WTC11 (cell line): ENCODE results near the gene FCHSD2.

Source experiments
- ATF1 ChIP-seq: sonication (generic); formaldehyde crosslinking; IDR thresholded peaks from 2 replicates; pipeline ENCODE4 v1.8.1; 2023; ENCODE audit warnings: mild to moderate bottlenecking, moderate library complexity, missing genetic modification reagents
- CTCF ChIP-seq: fragments of 200-600 bp; IDR thresholded peaks from 2 replicates; pipeline ENCODE4 v1.8.0; 2022; ENCODE audit warnings: antibody characterized with exemption
- ELF4 ChIP-seq: sonication (generic); formaldehyde crosslinking; IDR thresholded peaks from 2 replicates; pipeline ENCODE4 v1.8.1; 2022; ENCODE audit warnings: low read depth, mild to moderate bottlenecking, moderate library complexity, missing genetic modification reagents
- GTF2I ChIP-seq: fragments of 250-450 bp; sonication (Bioruptor Pico); conservative IDR thresholded peaks from 2 replicates; pipeline ENCODE4 v1.4.0; 2021; ENCODE audit warnings: mild to moderate bottlenecking
- USF1 ChIP-seq: sonication (generic); formaldehyde crosslinking; IDR thresholded peaks from 2 replicates; pipeline ENCODE4 v1.8.0; 2022; ENCODE audit warnings: mild to moderate bottlenecking, missing genetic modification reagents
- ZNF423 ChIP-seq: fragments of 250-450 bp; sonication (Bioruptor Pico); IDR thresholded peaks from 2 replicates; pipeline ENCODE4 v2.1.2; 2022; ENCODE audit warnings: mild to moderate bottlenecking, moderate library complexity
- ZNF671 ChIP-seq: fragments of 250-450 bp; sonication (Bioruptor Pico); IDR thresholded peaks from 2 replicates; pipeline ENCODE4 v1.8.0; 2021; ENCODE audit warnings: mild to moderate bottlenecking

- no peak for TF ChIP-seq CTCF
- no peak for TF ChIP-seq GTF2I (CRISPR knock-in tag)
- TF ChIP-seq ZNF423 (CRISPR knock-in tag): no peak
- no peak for TF ChIP-seq USF1 (CRISPR knock-in tag)
- TF ChIP-seq ELF4: no peak
- no peak for TF ChIP-seq ZNF671 (CRISPR knock-in tag)
- no peak for TF ChIP-seq ATF1 (CRISPR knock-in tag)
Observed at GRCh38 chr11:72937439-72937838, 204.7 kb downstream of the FCHSD2 start.
